Progenitor cell of endocrine pancreas (in vitro differentiated cells): Measurements from ENCODE around the gene SLC43A3. TPM values are rescaled to one million over a fixed set of nuclear protein-coding genes. Genes with fewer than 3 reads are reported as not detected.

Experiments used
- DNase-seq: peaks from one replicate; pipeline ENCODE4 v3.0.0; 2021; ENCODE audit warnings: low spot score; ENCODE audit not compliant: unreplicated experiment
- H3K27ac Mint-ChIP-seq: 2 replicates; pipeline ENCODE4 v1.8.0; 2021; ENCODE audit warnings: mild to moderate bottlenecking, moderate library complexity, mixed read lengths
- H3K27me3 Mint-ChIP-seq: 2 replicates; pipeline ENCODE4 v1.8.0; 2021; ENCODE audit warnings: mixed read lengths
- H3K36me3 Mint-ChIP-seq: 2 replicates; pipeline ENCODE4 v1.8.0; 2022; ENCODE audit warnings: mixed read lengths; ENCODE audit not compliant: insufficient read depth
- H3K4me1 Mint-ChIP-seq: 2 replicates; pipeline ENCODE4 v1.8.0; 2021; ENCODE audit warnings: low read depth, mixed read lengths
- H3K4me3 Mint-ChIP-seq: 2 replicates; pipeline ENCODE4 v1.8.0; 2021; ENCODE audit warnings: low read depth, mild to moderate bottlenecking, moderate library complexity, mixed read lengths
- H3K9me3 Mint-ChIP-seq: 2 replicates; pipeline ENCODE4 v1.8.0; 2021; ENCODE audit warnings: low read depth, mixed read lengths
- total RNA-seq: library from RNA; stranded (reverse); gene quantifications from 2 replicates; pipeline ENCODE4 v1.2.1, GENCODE V29; 2021
- TF ChIP-seq, protein P1 (sequence below): fragments of 200-600 bp; sonication (generic); IDR thresholded peaks from one replicate; pipeline ENCODE4 v1.5.0; 2021; ENCODE audit warnings: antibody characterized with exemption, mild to moderate bottlenecking; ENCODE audit not compliant: unreplicated experiment

SLC43A3 gene
- total RNA-seq, 1 donor from 2014 or later, result 24.6 TPM

DNA sequence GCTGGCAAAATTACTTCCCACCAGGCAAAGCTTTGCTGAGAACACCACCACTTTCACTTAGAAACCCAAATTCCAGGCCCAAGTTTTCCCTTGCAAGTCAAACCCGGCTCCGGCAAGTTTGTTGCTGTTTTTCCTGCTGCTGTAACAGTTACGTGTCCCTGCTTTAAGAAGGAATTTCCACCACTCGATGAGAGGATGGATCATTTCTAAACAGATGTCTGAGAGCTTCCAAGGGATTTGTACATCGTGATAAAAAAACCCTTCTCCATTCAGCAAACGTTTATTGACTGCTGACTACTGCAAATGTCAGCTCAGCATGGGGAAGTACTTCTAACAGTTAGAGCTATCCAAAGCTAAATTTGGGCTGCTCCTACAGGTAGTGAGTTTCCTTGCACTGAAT lies 69.1 kb downstream of the SLC43A3 start:
- no peak for DNase-seq
- H3K4me3 Mint-ChIP-seq, result no peak overlapping the region
- H3K36me3 Mint-ChIP-seq, result no peaks in the 10 kb centered on the region
- H3K9me3 Mint-ChIP-seq, result peaks cover 3% of the 10 kb centered on the region
- TF ChIP-seq, protein P1, sequence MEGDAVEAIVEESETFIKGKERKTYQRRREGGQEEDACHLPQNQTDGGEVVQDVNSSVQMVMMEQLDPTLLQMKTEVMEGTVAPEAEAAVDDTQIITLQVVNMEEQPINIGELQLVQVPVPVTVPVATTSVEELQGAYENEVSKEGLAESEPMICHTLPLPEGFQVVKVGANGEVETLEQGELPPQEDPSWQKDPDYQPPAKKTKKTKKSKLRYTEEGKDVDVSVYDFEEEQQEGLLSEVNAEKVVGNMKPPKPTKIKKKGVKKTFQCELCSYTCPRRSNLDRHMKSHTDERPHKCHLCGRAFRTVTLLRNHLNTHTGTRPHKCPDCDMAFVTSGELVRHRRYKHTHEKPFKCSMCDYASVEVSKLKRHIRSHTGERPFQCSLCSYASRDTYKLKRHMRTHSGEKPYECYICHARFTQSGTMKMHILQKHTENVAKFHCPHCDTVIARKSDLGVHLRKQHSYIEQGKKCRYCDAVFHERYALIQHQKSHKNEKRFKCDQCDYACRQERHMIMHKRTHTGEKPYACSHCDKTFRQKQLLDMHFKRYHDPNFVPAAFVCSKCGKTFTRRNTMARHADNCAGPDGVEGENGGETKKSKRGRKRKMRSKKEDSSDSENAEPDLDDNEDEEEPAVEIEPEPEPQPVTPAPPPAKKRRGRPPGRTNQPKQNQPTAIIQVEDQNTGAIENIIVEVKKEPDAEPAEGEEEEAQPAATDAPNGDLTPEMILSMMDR, result no peak
- peaks cover 3% of the 10 kb centered on the region for H3K27me3 Mint-ChIP-seq
- peaks cover 23% of the 10 kb centered on the region for H3K4me1 Mint-ChIP-seq
- no peak overlapping the region for H3K27ac Mint-ChIP-seq

DNA sequence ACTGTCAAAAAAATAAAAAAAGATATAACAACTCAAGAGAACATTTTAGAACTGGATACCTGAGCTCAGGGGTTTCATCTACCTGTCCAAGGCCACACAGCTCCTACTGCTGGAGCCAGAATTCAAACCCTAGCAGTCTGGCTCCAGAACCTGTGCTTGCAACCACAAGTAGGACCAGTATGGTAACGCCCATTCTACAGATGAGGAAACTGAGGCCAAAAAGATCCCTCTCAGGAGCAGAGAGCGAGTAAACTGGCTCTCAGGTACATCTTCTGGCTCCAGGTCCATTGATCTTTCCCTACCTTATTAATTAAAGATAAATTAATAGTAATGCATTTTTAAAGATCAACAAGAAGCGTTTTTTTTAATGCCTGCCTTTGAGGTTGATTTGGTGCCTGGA lies 69.6 kb downstream of the SLC43A3 start:
- Mint-ChIP-seq H3K9me3 (peaks cover 3% of the 10 kb centered on the region), H3K4me1 (peaks cover 23% of the 10 kb centered on the region), H3K4me3 (no peak overlapping the region), H3K36me3 (no peaks in the 10 kb centered on the region), H3K27me3 (peaks cover 3% of the 10 kb centered on the region), H3K27ac (no peak overlapping the region)
- DNase-seq, result no peak
- TF ChIP-seq, protein P1, result no peak

Other genes starting within 250 kb of the SLC43A3 start
- gene LRRC55, start 245.2 kb downstream of the SLC43A3 start, total RNA-seq, result 0.04 and 0.12 TPM in 2 replicates
- 0.12 TPM in 1 of 2 replicates, not detected in the other for gene APLNR, start 189.9 kb downstream of the SLC43A3 start, total RNA-seq
- gene TNKS1BP1, start 102.2 kb downstream of the SLC43A3 start, total RNA-seq, result 99.8 and 108 TPM in 2 replicates
- gene SSRP1, start 91.2 kb downstream of the SLC43A3 start, total RNA-seq, result 126 and 131 TPM in 2 replicates
- not detected in 2 replicates for gene P2RX3, start 88.8 kb downstream of the SLC43A3 start, total RNA-seq
- gene PRG3, start 46.0 kb downstream of the SLC43A3 start, total RNA-seq, result not detected in 2 replicates
- gene PRG2, start 36.5 kb downstream of the SLC43A3 start, total RNA-seq, result not detected in 2 replicates
- gene RTN4RL2, start 33.4 kb upstream of the SLC43A3 start, total RNA-seq, result 1.9 and 2.1 TPM in 2 replicates
- 46.9 and 48.5 TPM in 2 replicates for gene SLC43A1, start 88.6 kb upstream of the SLC43A3 start, total RNA-seq
- gene TIMM10, start 103.6 kb upstream of the SLC43A3 start, total RNA-seq, result 63.4 and 63.5 TPM in 2 replicates
- not detected in 2 replicates for gene SMTNL1, start 110.5 kb upstream of the SLC43A3 start, total RNA-seq
- gene UBE2L6, start 140.6 kb upstream of the SLC43A3 start, total RNA-seq, result 30.6 and 34.3 TPM in 2 replicates
- gene SERPING1, start 170.6 kb upstream of the SLC43A3 start, total RNA-seq, result 190 and 196 TPM in 2 replicates
- gene YPEL4, start 222.8 kb upstream of the SLC43A3 start, total RNA-seq, result 0.22 TPM in 2 replicates
- gene CLP1, start 230.6 kb upstream of the SLC43A3 start, total RNA-seq, result 22.0 and 22.2 TPM in 2 replicates
- gene ZDHHC5, start 241.0 kb upstream of the SLC43A3 start, total RNA-seq, result 56.7 and 60.1 TPM in 2 replicates